ENCODE data around the gene HMCN1. TPM values are rescaled to one million over a fixed set of nuclear protein-coding genes. Genes with fewer than 3 reads are reported as not detected.

Gene HMCN1
- 0.95 and 3.7 TPM in 2 replicates for total RNA-seq

DNA sequence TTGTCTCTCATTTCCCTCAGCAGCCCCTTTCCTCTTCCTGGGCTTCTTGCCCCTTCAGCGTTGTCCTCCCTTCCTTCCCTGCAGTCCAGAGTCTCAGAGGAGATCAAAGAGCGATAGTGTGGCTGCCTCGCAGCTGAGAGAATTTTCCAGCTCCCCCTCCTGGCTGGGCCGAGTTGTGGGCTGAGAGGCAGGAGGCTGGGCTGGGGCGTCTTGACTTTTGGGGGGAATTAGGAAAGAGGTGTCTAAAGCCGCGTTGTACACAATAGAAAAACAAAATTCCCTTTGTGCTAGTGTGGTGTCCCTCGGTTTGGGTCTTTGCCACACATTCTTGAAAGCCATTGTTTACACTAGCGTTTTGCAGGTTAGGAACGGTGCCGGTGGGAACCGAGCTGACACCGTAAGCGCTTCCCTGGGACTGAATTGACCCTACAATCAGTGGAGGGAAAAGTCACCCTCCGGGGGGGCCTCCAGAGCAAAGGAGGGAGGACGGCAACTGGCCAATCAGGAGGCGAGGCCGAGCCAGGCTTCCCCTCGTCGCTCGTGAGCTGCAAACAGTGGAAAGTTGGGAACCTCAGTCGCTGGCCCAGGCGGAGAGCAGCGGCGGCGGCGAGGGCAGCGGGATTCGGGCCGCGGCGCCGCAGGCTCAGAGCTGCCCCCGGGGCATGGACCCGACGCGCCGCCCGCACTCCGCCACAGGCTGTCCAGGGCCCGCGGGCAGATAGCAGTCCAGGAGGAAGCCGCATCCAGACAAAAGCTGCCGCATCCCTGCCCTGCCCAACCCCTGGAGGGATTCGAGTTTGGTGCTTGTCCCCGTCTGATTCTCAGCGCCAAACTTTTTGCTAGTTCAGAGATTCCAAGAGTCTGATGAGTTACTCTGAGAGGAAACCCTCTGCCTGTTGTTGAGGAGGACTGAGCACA, at the start of gene HMCN1:
TSS of gene HMCN1 (plus strand) at position 574 of the 918 bp plus-strand sequence. CDS start 389 bp downstream, outside the sequence.

